Measurements from ENCODE around the gene ZBED3. TPM values are rescaled to one million over a fixed set of nuclear protein-coding genes. Genes with fewer than 3 reads are reported as not detected.

ZBED3 gene
- total RNA-seq, 4 donors from 2014 or later: 0.83 to 3.7 (median 2.8) TPM

GRCh38 chr5:77066184-77066583 is 20.9 kb downstream of the ZBED3 start:
- Histone ChIP-seq H3K27me3 (no peaks in the 10 kb centered on the region), H3K4me3 (no peak overlapping the region), H3K4me1 (no peaks in the 10 kb centered on the region), H3K27ac (no peak overlapping the region), H3K36me3 (peaks cover 19% of the 10 kb centered on the region), H3K9me3 (no peaks in the 10 kb centered on the region)
- no peak for DNase-seq (ENCODE audit: low spot score in 2 of 2)
- 94% methylated on average over 1 of the region's 1 CpG for WGBS
- TF ChIP-seq POLR2A (IDR thresholded peaks at IDR 0.05) (no peak), POLR2AphosphoS5 (IDR thresholded peaks at IDR 0.05) (no peak), CTCF (IDR thresholded peaks at IDR 0.05) (no peak)

GRCh38 chr5:77065256-77065655 is 21.8 kb downstream of the ZBED3 start:
- Histone ChIP-seq H3K4me1 (no peaks in the 10 kb centered on the region), H3K27ac (no peak overlapping the region), H3K9me3 (no peaks in the 10 kb centered on the region), H3K27me3 (no peaks in the 10 kb centered on the region), H3K4me3 (no peak overlapping the region), H3K36me3 (peaks cover 28% of the 10 kb centered on the region)
- WGBS: 87% methylated on average over 3 of the region's 3 CpGs
- TF ChIP-seq POLR2A (IDR thresholded peaks at IDR 0.05): no peak
- DNase-seq (ENCODE audit: low spot score in 2 of 2): no peak

- no peak for DNase-seq (ENCODE audit: low spot score in 2 of 2)
- no peaks in the 10 kb centered on the region for H3K27me3 ChIP-seq
- no peaks in the 10 kb centered on the region for H3K4me1 ChIP-seq
- WGBS: 89% methylated on average over 3 of the region's 3 CpGs
- peaks cover 40% of the 10 kb centered on the region for H3K36me3 ChIP-seq
- no peak for TF ChIP-seq POLR2AphosphoS5 (IDR thresholded peaks at IDR 0.05)
- no peak for TF ChIP-seq CTCF (IDR thresholded peaks at IDR 0.05)
- no peak for TF ChIP-seq EP300 (IDR thresholded peaks at IDR 0.05)
- no peak for TF ChIP-seq POLR2A (IDR thresholded peaks at IDR 0.05)
- no peak overlapping the region for H3K27ac ChIP-seq
- H3K9me3 ChIP-seq: no peaks in the 10 kb centered on the region
- no peak overlapping the region for H3K4me3 ChIP-seq
Measured at GRCh38 chr5:77064040-77064439, 23.0 kb downstream of the ZBED3 start.

GRCh38 chr5:77046416-77047073 is 40.5 kb downstream of the ZBED3 start:
- Histone ChIP-seq H3K9me3 (no peaks in the 10 kb centered on the region), H3K4me1 (no peaks in the 10 kb centered on the region), H3K27ac (no peak overlapping the region), H3K27me3 (no peaks in the 10 kb centered on the region), H3K4me3 (no peak overlapping the region), H3K36me3 (peaks cover 65% of the 10 kb centered on the region)
- WGBS: 95% methylated on average over 1 of the region's 1 CpG
- no peak for TF ChIP-seq POLR2AphosphoS5 (IDR thresholded peaks at IDR 0.05)
- no peak for TF ChIP-seq CTCF (IDR thresholded peaks at IDR 0.05)
- no peak for TF ChIP-seq POLR2A (IDR thresholded peaks at IDR 0.05)
- no peak for TF ChIP-seq EP300 (IDR thresholded peaks at IDR 0.05)
- DNase-seq (ENCODE audit: low spot score in 2 of 2): no peak

- no peak overlapping the region for H3K4me3 ChIP-seq
- H3K9me3 ChIP-seq: no peaks in the 10 kb centered on the region
- H3K4me1 ChIP-seq: peaks cover 14% of the 10 kb centered on the region
- WGBS: 89% methylated on average over 1 of the region's 1 CpG
- no peak for TF ChIP-seq EP300 (IDR thresholded peaks at IDR 0.05)
- no peak for TF ChIP-seq POLR2AphosphoS5 (IDR thresholded peaks at IDR 0.05)
- TF ChIP-seq CTCF (IDR thresholded peaks at IDR 0.05): no peak
- peaks cover 49% of the 10 kb centered on the region for H3K36me3 ChIP-seq
- no peaks in the 10 kb centered on the region for H3K27me3 ChIP-seq
- H3K27ac ChIP-seq: no peak overlapping the region
- DNase-seq (ENCODE audit: low spot score in 2 of 2): no peak
Measured at GRCh38 chr5:77035950-77036349, 51.1 kb downstream of the ZBED3 start.

- WGBS: 81% methylated on average over 5 of the region's 5 CpGs
- no peaks in the 10 kb centered on the region for H3K9me3 ChIP-seq
- no peak overlapping the region for H3K4me3 ChIP-seq
Measured at GRCh38 chr5:77033338-77033737, 53.7 kb downstream of the ZBED3 start.

More at GRCh38 chr5:77033338-77033737, 53.7 kb downstream of the ZBED3 start:
- no peak for DNase-seq (ENCODE audit: low spot score in 2 of 2)
- TF ChIP-seq POLR2A (IDR thresholded peaks at IDR 0.05) (no peak), EP300 (IDR thresholded peaks at IDR 0.05) (no peak), CTCF (IDR thresholded peaks at IDR 0.05) (no peak), POLR2AphosphoS5 (IDR thresholded peaks at IDR 0.05) (no peak)
- H3K4me1 ChIP-seq: peaks cover 23% of the 10 kb centered on the region
- no peaks in the 10 kb centered on the region for H3K27me3 ChIP-seq
- H3K27ac ChIP-seq: no peak overlapping the region
- peaks cover 27% of the 10 kb centered on the region for H3K36me3 ChIP-seq
